WERI-Rb-1 (cell line): ENCODE measurements around the gene DEFB124.

Source experiments
- DNase-seq: peaks from one replicate; pipeline ENCODE4 v3.0.0-alpha.2; 2020
- H3K27ac ChIP-seq: fragments of 250-450 bp; sonication (Bioruptor Pico); 2 replicates; pipeline ENCODE4 v1.5.1; 2020; ENCODE audit warnings: mild to moderate bottlenecking, moderate library complexity
- H3K27me3 ChIP-seq: fragments of 250-450 bp; sonication (Bioruptor Pico); 2 replicates; pipeline ENCODE4 v1.5.1; 2021; ENCODE audit warnings: mild to moderate bottlenecking, low read depth, moderate library complexity; ENCODE audit not compliant: insufficient read depth, severe bottlenecking
- H3K36me3 ChIP-seq: fragments of 250-450 bp; sonication (Bioruptor Pico); 2 replicates; pipeline ENCODE4 v1.5.1; 2020; ENCODE audit warnings: mild to moderate bottlenecking, moderate library complexity
- H3K4me3 ChIP-seq: 2 replicates; pipeline ENCODE4 v1.5.1; 2011; ENCODE audit warnings: low read depth, mild to moderate bottlenecking, control low read depth, low read length
- H3K9me3 ChIP-seq: fragments of 250-450 bp; sonication (Bioruptor Pico); 2 replicates; pipeline ENCODE4 v1.5.1; 2021; ENCODE audit warnings: mild to moderate bottlenecking, moderate library complexity; ENCODE audit not compliant: severe bottlenecking
- CTCF ChIP-seq: IDR thresholded peaks from 2 replicates; pipeline ENCODE4 v1.5.1; 2011; ENCODE audit warnings: low read depth, mild to moderate bottlenecking, control low read depth, inconsistent platforms, low read length

DEFB124 gene

GRCh38 chr20:31484001-31484400 lies 9.1 kb upstream of the DEFB124 start:
- Histone ChIP-seq H3K4me3 (no peak overlapping the region), H3K9me3 (no peaks in the 10 kb centered on the region), H3K27me3 (no peaks in the 10 kb centered on the region), H3K27ac (no peak overlapping the region), H3K36me3 (no peaks in the 10 kb centered on the region)
- DNase-seq: no peak
- no peak for TF ChIP-seq CTCF

- no peak for TF ChIP-seq CTCF
- H3K27me3 ChIP-seq: no peaks in the 10 kb centered on the region
- H3K27ac ChIP-seq: no peak overlapping the region
- H3K36me3 ChIP-seq: no peaks in the 10 kb centered on the region
- DNase-seq: no peak
- H3K4me3 ChIP-seq: no peak overlapping the region
- no peaks in the 10 kb centered on the region for H3K9me3 ChIP-seq
These were observed 1.8 kb upstream of the DEFB124 start for GRCh38 chr20:31476643-31477215.

- Histone ChIP-seq H3K27me3 (no peaks in the 10 kb centered on the region), H3K9me3 (no peaks in the 10 kb centered on the region), H3K27ac (no peak overlapping the region), H3K36me3 (no peaks in the 10 kb centered on the region), H3K4me3 (no peak overlapping the region)
- no peak for DNase-seq
- no peak for TF ChIP-seq CTCF
These were observed 1.3 kb upstream of the DEFB124 start for GRCh38 chr20:31476294-31476585.

GRCh38 chr20:31475472-31476293 lies 756 bp upstream of the DEFB124 start:
- no peak for TF ChIP-seq CTCF
- DNase-seq: no peak
- Histone ChIP-seq H3K27ac (no peak overlapping the region), H3K36me3 (no peaks in the 10 kb centered on the region), H3K9me3 (no peaks in the 10 kb centered on the region), H3K27me3 (no peaks in the 10 kb centered on the region), H3K4me3 (no peak overlapping the region)

GRCh38 chr20:31474097-31474436 lies 860 bp downstream of the DEFB124 start:
- Histone ChIP-seq H3K27me3 (no peaks in the 10 kb centered on the region), H3K36me3 (no peaks in the 10 kb centered on the region), H3K27ac (no peak overlapping the region), H3K9me3 (no peaks in the 10 kb centered on the region), H3K4me3 (no peak overlapping the region)
- TF ChIP-seq CTCF: no peak
- no peak for DNase-seq
